Adrenal gland (tissue), 5 donors: ENCODE measurements around the gene TMEM184A.

ENCODE experiments used
- CTCF ChIP-seq, 6 experiments: fragments of 450-650 bp in 4 of 6; fragments of 200-600 bp in 2 of 6; sonication (generic) in 1 of 6; IDR thresholded peaks; 1 replicate in 5 of 6; 2 replicates in 1 of 6; pipeline versions ENCODE4 v1.5.1 to v1.8.0; 2016 to 2021; ENCODE audit warnings: antibody characterized with exemption in 6 of 6, mild to moderate bottlenecking in 2 of 6, moderate library complexity in 1 of 6
- POLR2A ChIP-seq, 2 donors: fragments of 450-650 bp; IDR thresholded peaks; one replicate each; pipeline ENCODE4 v1.6.1; 2017; ENCODE audit warnings: antibody characterized with exemption in 2 of 2, mild to moderate bottlenecking in 2 of 2, moderate library complexity in 1 of 2
- donor health status: DM: no; HTN: no; CAD: no.

GRCh38 chr7:1586827-1587705 lies 31.1 kb upstream of the TMEM184A start:
- TF ChIP-seq CTCF (IDR thresholded peaks at IDR 0.05) (no peak), POLR2A (IDR thresholded peaks at IDR 0.05) (no peak)
